Right atrium auricular region (tissue), 2 donors: Measurements from ENCODE around the gene GCA. TPM values are rescaled to one million over a fixed set of nuclear protein-coding genes. Genes with fewer than 3 reads are reported as not detected.

Experiments
- DNase-seq: peaks from one replicate; pipeline ENCODE4 v3.0.0-alpha.2; 2019; ENCODE audit warnings: low spot score
- H3K27ac ChIP-seq, 2 donors: fragments of 200-600 bp; sonication (generic); 1 replicate in 1 of 2; 2 replicates in 1 of 2; pipeline ENCODE4 v1.5.1; 2016 to 2019
- H3K27me3 ChIP-seq, 2 donors: fragments of 200-600 bp; sonication (generic); one replicate each; pipeline versions ENCODE4 v1.5.1 to v1.6.0; 2017 to 2019
- H3K36me3 ChIP-seq: fragments of 200-600 bp; sonication (generic); one replicate; pipeline ENCODE4 v1.5.1; 2016
- H3K4me1 ChIP-seq, 2 donors: fragments of 200-600 bp; sonication (generic); one replicate each; pipeline versions ENCODE4 v1.5.1 to v1.6.0; 2017 to 2019
- H3K4me3 ChIP-seq, 2 donors: fragments of 200-600 bp; sonication (generic); 1 replicate in 1 of 2; 2 replicates in 1 of 2; pipeline ENCODE4 v1.5.1; 2017 to 2019; ENCODE audit warnings: mild to moderate bottlenecking in 1 of 2, moderate library complexity in 1 of 2
- H3K9me3 ChIP-seq, 2 donors: fragments of 200-600 bp; sonication (generic); one replicate each; pipeline ENCODE4 v1.5.1; 2019
- CTCF ChIP-seq, 2 donors: fragments of 200-600 bp; sonication (generic); IDR thresholded peaks; one replicate each; pipeline ENCODE4 v1.5.1; 2019; ENCODE audit warnings: antibody characterized with exemption in 2 of 2
- total RNA-seq, 2 donors: library from RNA; depleted of rRNA; stranded (reverse); fragments of >200 nt; gene quantifications; one replicate each; pipeline ENCODE4 v1.1.0, GENCODE V29; 2016

GCA gene
- total RNA-seq, 2 donors from 2014 or later, result 11.1 to 14.3 TPM

- Histone ChIP-seq H3K9me3 (no peaks in the 10 kb centered on the region), H3K36me3 (no peaks in the 10 kb centered on the region), H3K4me3 (peak overlapping the region in 1 of 2 donors; percentile 8), H3K27ac (no peak overlapping the region), H3K4me1 (no peaks in the 10 kb centered on the region), H3K27me3 (no peaks in the 10 kb centered on the region)
- TF ChIP-seq CTCF (IDR thresholded peaks at IDR 0.05), result no peak
- DNase-seq, result no peak
Measured at GRCh38 chr2:162315938-162316337, 28.0 kb upstream of the GCA start.

- no peaks in the 10 kb centered on the region for H3K9me3 ChIP-seq
- no peak overlapping the region for H3K27ac ChIP-seq
- no peak for DNase-seq
- H3K4me1 ChIP-seq, result no peaks in the 10 kb centered on the region
- peak overlapping the region in 1 of 2 donors; percentile 8 for H3K4me3 ChIP-seq
- no peak for TF ChIP-seq CTCF (IDR thresholded peaks at IDR 0.05)
- no peaks in the 10 kb centered on the region for H3K36me3 ChIP-seq
- no peaks in the 10 kb centered on the region for H3K27me3 ChIP-seq
Measured at GRCh38 chr2:162316590-162316989, 27.3 kb upstream of the GCA start.

- TF ChIP-seq CTCF (IDR thresholded peaks at IDR 0.05), result no peak
- H3K36me3 ChIP-seq, result no peaks in the 10 kb centered on the region
- DNase-seq, result no peak
- H3K27ac ChIP-seq, result peak overlapping the region in 1 of 2 donors; percentile 85
- peak overlapping the region; percentile 66 to 78 for H3K4me3 ChIP-seq
- no peaks in the 10 kb centered on the region for H3K4me1 ChIP-seq
- no peaks in the 10 kb centered on the region for H3K27me3 ChIP-seq
- H3K9me3 ChIP-seq, result no peaks in the 10 kb centered on the region
Measured at GRCh38 chr2:162317058-162317742, 26.7 kb upstream of the GCA start.

GRCh38 chr2:162317861-162318327, 26.0 kb upstream of the GCA start:
- no peak for TF ChIP-seq CTCF (IDR thresholded peaks at IDR 0.05)
- Histone ChIP-seq H3K4me1 (no peaks in the 10 kb centered on the region), H3K27me3 (no peaks in the 10 kb centered on the region), H3K36me3 (no peaks in the 10 kb centered on the region), H3K9me3 (no peaks in the 10 kb centered on the region), H3K4me3 (peak overlapping the region; percentile 66 to 78), H3K27ac (peak overlapping the region; percentile 76 to 85)
- no peak for DNase-seq

GRCh38 chr2:162318328-162319180, 25.4 kb upstream of the GCA start, which contains the start of gene IFIH1:
IFIH1 (minus strand) TSS chr2:162318684; CDS start chr2:162318307, 377 bp downstream.
- Histone ChIP-seq H3K27me3 (no peaks in the 10 kb centered on the region), H3K4me1 (no peaks in the 10 kb centered on the region), H3K9me3 (no peaks in the 10 kb centered on the region), H3K27ac (peak within 1 kb of the TSS; percentile 76 to 85), H3K4me3 (peak within 1 kb of the TSS; percentile 66 to 78), H3K36me3 (no peaks in the 10 kb centered on the region)
- TF ChIP-seq CTCF (IDR thresholded peaks at IDR 0.05), result peak in 1 of 2 donors; percentile 58
- DNase-seq, result peak; percentile 92
